Nephron (organoid): Measurements from ENCODE around the gene GZMM.
"Not testable (repeated sequence)": the region's sequence is repeated elsewhere in the genome, so short reads cannot be mapped to it uniquely, and the experiment has no call there.

Experiments used
- H3K27ac Mint-ChIP-seq, 3 experiments: 2 replicates each; pipeline ENCODE4 v1.8.0; 2020; ENCODE audit warnings: mixed read lengths in 3 of 3, mild to moderate bottlenecking in 2 of 3, moderate library complexity in 1 of 3
- H3K27me3 Mint-ChIP-seq: 2 replicates; pipeline ENCODE4 v1.8.0; 2021; ENCODE audit warnings: low read depth, mild to moderate bottlenecking, moderate library complexity, mixed read lengths
- H3K36me3 Mint-ChIP-seq: 2 replicates; pipeline ENCODE4 v1.8.0; 2020; ENCODE audit warnings: low read depth, mixed read lengths
- H3K4me1 Mint-ChIP-seq: 2 replicates; pipeline ENCODE4 v1.8.0; 2020; ENCODE audit warnings: mixed read lengths
- H3K4me3 Mint-ChIP-seq, 3 experiments: 2 replicates each; pipeline ENCODE4 v1.8.0; 2020; ENCODE audit warnings: mild to moderate bottlenecking in 3 of 3, mixed read lengths in 3 of 3, moderate library complexity in 2 of 3
- H3K9me3 Mint-ChIP-seq: 2 replicates; pipeline ENCODE4 v1.8.0; 2020; ENCODE audit warnings: mixed read lengths
- CTCF ChIP-seq, 3 experiments: fragments of 200-600 bp; sonication (generic); IDR thresholded peaks; one replicate each; pipeline ENCODE4 v1.5.0; 2021; ENCODE audit warnings: antibody characterized with exemption in 3 of 3; ENCODE audit not compliant: unreplicated experiment in 3 of 3

GZMM gene

GRCh38 chr19:584240-585001 is 40.6 kb downstream of the GZMM start:
- TF ChIP-seq CTCF (IDR thresholded peaks at IDR 0.05; ENCODE audit: unreplicated experiment in 3 of 3) = peak; percentile 84 to 92 (median 91)
- Mint-ChIP-seq H3K9me3 (no peaks in the 10 kb centered on the region), H3K27ac (no peak overlapping the region), H3K27me3 (peaks cover 25% of the 10 kb centered on the region), H3K4me3 (peak overlapping the region in 1 of 3 experiments; percentile 63), H3K36me3 (no peaks in the 10 kb centered on the region), H3K4me1 (no peaks in the 10 kb centered on the region)

- H3K4me1 Mint-ChIP-seq, H3K9me3 Mint-ChIP-seq, H3K27ac Mint-ChIP-seq, H3K36me3 Mint-ChIP-seq, H3K4me3 Mint-ChIP-seq: not testable (repeated sequence)
- H3K27me3 Mint-ChIP-seq = peaks cover 25% of the 10 kb centered on the region
These were observed 41.3 kb downstream of the GZMM start for GRCh38 chr19:585146-585545.

DNA sequence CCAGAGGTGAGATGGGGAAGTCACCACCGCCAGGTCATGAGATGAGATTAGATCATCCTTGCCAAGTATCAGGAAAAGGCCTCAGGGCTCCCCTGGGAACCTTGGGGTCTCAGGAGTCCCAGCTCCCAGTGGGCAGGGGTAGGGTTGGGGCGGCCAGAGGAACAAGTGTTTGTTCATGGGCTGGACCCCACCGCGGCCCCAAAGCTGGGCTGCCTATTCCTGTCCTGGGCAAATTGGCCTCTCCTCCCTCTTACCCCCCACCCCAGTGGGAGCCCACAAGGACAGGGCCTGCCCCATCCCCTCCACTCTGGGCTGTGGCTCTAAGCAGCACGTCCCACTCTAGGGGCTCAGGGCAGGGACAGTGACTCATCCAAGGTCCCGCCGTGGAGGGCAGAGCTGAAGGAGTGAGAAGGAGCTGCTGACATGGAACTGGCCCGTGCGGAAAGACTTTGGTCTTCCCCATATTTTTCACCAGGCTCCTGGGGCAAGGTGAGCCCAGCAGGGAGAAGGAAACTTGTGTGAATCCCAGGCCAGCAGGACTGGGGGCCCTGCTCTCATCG is 41.8 kb downstream of the GZMM start:
- H3K4me1 Mint-ChIP-seq = no peaks in the 10 kb centered on the region
- no peak overlapping the region for H3K4me3 Mint-ChIP-seq

GRCh38 chr19:588093-588740 is 44.4 kb downstream of the GZMM start:
- no peaks in the 10 kb centered on the region for H3K4me1 Mint-ChIP-seq
- no peaks in the 10 kb centered on the region for H3K9me3 Mint-ChIP-seq
- no peak overlapping the region for H3K27ac Mint-ChIP-seq
- peak overlapping the region in 2 of 3 experiments; percentile 31 to 44 for H3K4me3 Mint-ChIP-seq
- TF ChIP-seq CTCF (IDR thresholded peaks at IDR 0.05; ENCODE audit: unreplicated experiment in 3 of 3) = peak; percentile 44 to 51 (median 45)
- no peaks in the 10 kb centered on the region for H3K36me3 Mint-ChIP-seq
- peaks cover 42% of the 10 kb centered on the region for H3K27me3 Mint-ChIP-seq

More for the DNA sequence above, 41.8 kb downstream of the GZMM start:
- no peaks in the 10 kb centered on the region for H3K9me3 Mint-ChIP-seq
- peaks cover 25% of the 10 kb centered on the region for H3K27me3 Mint-ChIP-seq
- H3K36me3 Mint-ChIP-seq = no peaks in the 10 kb centered on the region
- no peak for TF ChIP-seq CTCF (IDR thresholded peaks at IDR 0.05; ENCODE audit: unreplicated experiment in 3 of 3)
- no peak overlapping the region for H3K27ac Mint-ChIP-seq

- H3K9me3 Mint-ChIP-seq = no peaks in the 10 kb centered on the region
- H3K4me3 Mint-ChIP-seq = peak overlapping the region; percentile 42 to 53 (median 44)
- peaks cover 50% of the 10 kb centered on the region for H3K27me3 Mint-ChIP-seq
- no peak for TF ChIP-seq CTCF (IDR thresholded peaks at IDR 0.05; ENCODE audit: unreplicated experiment in 3 of 3)
- H3K27ac Mint-ChIP-seq = no peak overlapping the region
- H3K36me3 Mint-ChIP-seq = no peaks in the 10 kb centered on the region
- no peaks in the 10 kb centered on the region for H3K4me1 Mint-ChIP-seq
These were observed 45.2 kb downstream of the GZMM start for GRCh38 chr19:588741-589692.
